Measurements from ENCODE around the gene HASPIN.

Gene HASPIN

DNA sequence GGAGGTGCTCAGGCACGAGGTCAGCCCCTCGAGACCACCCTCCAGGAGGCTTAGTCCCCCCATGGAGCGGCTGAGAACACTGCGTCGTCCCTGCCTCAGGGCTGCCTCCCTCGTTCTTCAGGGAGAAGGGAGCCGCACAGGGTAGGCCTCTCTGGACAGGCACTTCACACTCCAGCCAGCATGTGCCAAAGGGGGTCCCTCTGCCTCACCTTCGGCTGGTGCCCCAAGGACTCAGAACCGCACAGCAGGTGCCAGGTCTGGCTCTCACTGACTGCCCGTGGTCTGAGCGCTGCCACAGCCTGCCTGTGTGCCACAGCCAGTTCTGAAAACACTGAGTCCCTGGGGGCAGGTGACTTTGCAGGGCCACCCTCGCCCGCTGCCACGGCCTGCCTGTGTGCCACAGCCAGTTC is 34.8 kb upstream of the HASPIN start:
- H3K36me3 ChIP-seq (ENCODE audit: insufficient read depth, low read depth, low read length) = no peaks in the 10 kb centered on the region
- H3K27ac ChIP-seq (ENCODE audit: low read length) = no peak overlapping the region
- H3K27me3 ChIP-seq (ENCODE audit: insufficient read depth, low read length) = peaks cover 1% of the 10 kb centered on the region; the same call in 1 of the 2 replicates
- H3K4me1 ChIP-seq (ENCODE audit: insufficient read depth, low read length) = no peaks in the 10 kb centered on the region
- no peak overlapping the region for H3K9ac ChIP-seq (ENCODE audit: low read depth, low read length)
- no peaks in the 10 kb centered on the region for H3K9me3 ChIP-seq (ENCODE audit: insufficient read depth, low read depth, low read length)
- no peak overlapping the region for H3K4me3 ChIP-seq (ENCODE audit: low read length)

- Histone ChIP-seq H3K4me3 (ENCODE audit: low read length) (no peak overlapping the region), H3K27ac (ENCODE audit: low read length) (no peak overlapping the region), H3K4me1 (ENCODE audit: insufficient read depth, low read length) (no peaks in the 10 kb centered on the region), H3K36me3 (ENCODE audit: insufficient read depth, low read depth, low read length) (no peaks in the 10 kb centered on the region), H3K27me3 (ENCODE audit: insufficient read depth, low read length) (peaks cover 7% of the 10 kb centered on the region), H3K9me3 (ENCODE audit: insufficient read depth, low read depth, low read length) (no peaks in the 10 kb centered on the region), H3K9ac (ENCODE audit: low read depth, low read length) (no peak overlapping the region)
Observed at GRCh38 chr17:3689262-3690093, 34.2 kb upstream of the HASPIN start.

DNA sequence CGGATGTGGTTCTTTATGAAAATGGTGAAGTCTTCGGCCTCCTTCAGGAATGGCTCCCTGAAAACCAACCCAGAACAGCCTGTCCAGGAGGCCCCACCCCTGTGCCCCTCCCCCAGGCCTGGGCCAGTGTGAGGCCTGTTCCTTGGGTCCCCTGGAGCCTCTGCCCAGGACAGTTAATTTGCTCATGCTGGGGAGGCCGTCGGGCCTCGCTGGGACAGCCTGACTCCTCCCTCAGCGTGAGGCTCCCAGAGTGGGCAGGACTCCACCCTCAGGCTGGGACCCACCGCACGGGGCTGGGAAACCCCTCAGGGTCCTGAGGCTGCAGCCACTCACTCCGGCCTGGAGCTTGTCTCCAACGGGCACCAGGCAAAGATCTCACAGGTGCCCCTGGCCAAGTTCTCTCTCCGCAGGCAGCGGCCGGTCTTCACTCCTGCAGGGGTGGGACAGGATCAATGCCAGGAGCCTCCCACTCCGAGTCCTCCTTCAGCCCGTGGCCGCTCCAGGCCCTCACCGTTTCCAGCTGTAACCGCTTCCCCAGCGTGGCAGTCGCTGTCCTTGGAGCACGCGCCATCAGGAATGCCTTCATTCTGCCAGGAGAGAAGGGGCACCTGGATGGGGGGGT is 33.5 kb upstream of the HASPIN start:
- H3K4me1 ChIP-seq (ENCODE audit: insufficient read depth, low read length) = peaks cover 6% of the 10 kb centered on the region; the same call in 1 of the 2 replicates

GRCh38 chr17:3691617-3692067 is 32.1 kb upstream of the HASPIN start:
- peaks cover 6% of the 10 kb centered on the region; the same call in 1 of the 2 replicates for H3K4me1 ChIP-seq (ENCODE audit: insufficient read depth, low read length)
- H3K9ac ChIP-seq (ENCODE audit: low read depth, low read length) = no peak overlapping the region
- H3K4me3 ChIP-seq (ENCODE audit: low read length) = no peak overlapping the region
- H3K27me3 ChIP-seq (ENCODE audit: insufficient read depth, low read length) = peaks cover 29% of the 10 kb centered on the region
- H3K27ac ChIP-seq (ENCODE audit: low read length) = no peak overlapping the region
- no peaks in the 10 kb centered on the region for H3K9me3 ChIP-seq (ENCODE audit: insufficient read depth, low read depth, low read length)
- H3K36me3 ChIP-seq (ENCODE audit: insufficient read depth, low read depth, low read length) = no peaks in the 10 kb centered on the region

More for the DNA sequence above, 33.5 kb upstream of the HASPIN start:
- Histone ChIP-seq H3K27me3 (ENCODE audit: insufficient read depth, low read length) (peaks cover 15% of the 10 kb centered on the region), H3K36me3 (ENCODE audit: insufficient read depth, low read depth, low read length) (no peaks in the 10 kb centered on the region), H3K4me3 (ENCODE audit: low read length) (no peak overlapping the region), H3K27ac (ENCODE audit: low read length) (no peak overlapping the region), H3K9me3 (ENCODE audit: insufficient read depth, low read depth, low read length) (no peaks in the 10 kb centered on the region), H3K9ac (ENCODE audit: low read depth, low read length) (no peak overlapping the region)

GRCh38 chr17:3692346-3692745 is 31.4 kb upstream of the HASPIN start:
- Histone ChIP-seq H3K36me3 (ENCODE audit: insufficient read depth, low read depth, low read length) (no peaks in the 10 kb centered on the region), H3K27ac (ENCODE audit: low read length) (no peak overlapping the region), H3K4me3 (ENCODE audit: low read length) (no peak overlapping the region), H3K27me3 (ENCODE audit: insufficient read depth, low read length) (peaks cover 36% of the 10 kb centered on the region), H3K9ac (ENCODE audit: low read depth, low read length) (no peak overlapping the region), H3K9me3 (ENCODE audit: insufficient read depth, low read depth, low read length) (no peaks in the 10 kb centered on the region), H3K4me1 (ENCODE audit: insufficient read depth, low read length) (peaks cover 6% of the 10 kb centered on the region; the same call in 1 of the 2 replicates)

DNA sequence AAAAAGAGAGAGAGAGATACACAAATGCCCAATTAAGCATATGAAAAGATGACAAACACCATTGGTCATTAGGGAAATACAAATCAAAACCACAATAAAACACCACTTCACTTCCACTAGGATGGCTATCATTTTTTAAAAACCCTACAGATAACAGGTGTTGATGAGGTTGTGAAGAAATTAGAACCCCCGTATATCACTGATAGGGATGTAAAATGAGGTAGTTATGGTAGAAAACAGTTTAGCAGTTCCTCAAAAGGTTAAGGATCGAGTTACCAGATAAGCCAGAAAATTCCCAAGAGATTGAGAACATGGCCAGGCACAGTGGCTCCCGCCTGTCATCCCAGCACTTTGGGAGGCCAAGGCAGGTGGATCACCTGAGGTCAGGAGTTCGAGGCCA is 30.6 kb upstream of the HASPIN start:
- H3K27me3 ChIP-seq (ENCODE audit: insufficient read depth, low read length) = peaks cover 43% of the 10 kb centered on the region
- no peaks in the 10 kb centered on the region for H3K36me3 ChIP-seq (ENCODE audit: insufficient read depth, low read depth, low read length)
- H3K9me3 ChIP-seq (ENCODE audit: insufficient read depth, low read depth, low read length) = no peaks in the 10 kb centered on the region
- H3K4me1 ChIP-seq (ENCODE audit: insufficient read depth, low read length) = peaks cover 6% of the 10 kb centered on the region; the same call in 1 of the 2 replicates
- H3K9ac ChIP-seq (ENCODE audit: low read depth, low read length) = no peak overlapping the region
- H3K27ac ChIP-seq (ENCODE audit: low read length) = no peak overlapping the region
- H3K4me3 ChIP-seq (ENCODE audit: low read length) = no peak overlapping the region

GRCh38 chr17:3693829-3694231 is 29.9 kb upstream of the HASPIN start:
- Histone ChIP-seq H3K4me1 (ENCODE audit: insufficient read depth, low read length) (peaks cover 6% of the 10 kb centered on the region; the same call in 1 of the 2 replicates), H3K4me3 (ENCODE audit: low read length) (no peak overlapping the region)

DNA sequence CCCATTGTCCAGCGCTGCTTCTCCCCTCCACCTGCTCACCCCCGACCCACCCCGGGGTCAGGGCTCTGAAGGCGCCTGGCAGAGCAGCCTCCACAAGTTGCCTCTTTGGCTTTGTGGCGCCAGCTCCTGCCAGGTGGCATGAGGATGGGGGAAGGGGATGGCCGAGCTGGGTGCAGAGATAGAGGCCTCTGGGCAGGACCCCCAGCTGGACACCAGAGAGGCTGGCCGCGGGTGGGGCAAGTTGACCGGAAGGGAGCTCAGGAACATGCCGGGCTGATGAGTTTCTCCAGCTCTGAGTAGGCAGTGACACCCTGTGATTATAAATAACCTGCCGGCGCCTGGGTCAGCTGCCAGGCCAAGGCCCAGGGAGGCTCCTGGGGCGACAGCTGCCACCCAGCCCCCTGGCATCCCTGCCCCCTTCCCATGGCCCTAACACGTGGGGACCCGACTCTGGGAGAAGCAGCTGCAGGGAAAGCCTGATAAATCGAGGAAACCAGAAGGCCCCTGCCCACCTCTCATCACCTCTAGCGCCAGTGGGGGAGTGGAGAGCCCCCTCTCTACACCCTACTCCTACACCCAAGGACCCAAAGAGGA is 28.5 kb upstream of the HASPIN start:
- no peaks in the 10 kb centered on the region for H3K9me3 ChIP-seq (ENCODE audit: insufficient read depth, low read depth, low read length)
- H3K4me3 ChIP-seq (ENCODE audit: low read length) = peak overlapping the region; percentile 69
- H3K27ac ChIP-seq (ENCODE audit: low read length) = no peak overlapping the region
- H3K36me3 ChIP-seq (ENCODE audit: insufficient read depth, low read depth, low read length) = no peaks in the 10 kb centered on the region
- H3K27me3 ChIP-seq (ENCODE audit: insufficient read depth, low read length) = peaks cover 50% of the 10 kb centered on the region
- peaks cover 6% of the 10 kb centered on the region; the same call in 1 of the 2 replicates for H3K4me1 ChIP-seq (ENCODE audit: insufficient read depth, low read length)
- no peak overlapping the region; the same call in 1 of the 2 replicates for H3K9ac ChIP-seq (ENCODE audit: low read depth, low read length)

More at GRCh38 chr17:3693829-3694231, 29.9 kb upstream of the HASPIN start:
- no peak overlapping the region for H3K27ac ChIP-seq (ENCODE audit: low read length)
- no peaks in the 10 kb centered on the region for H3K9me3 ChIP-seq (ENCODE audit: insufficient read depth, low read depth, low read length)
- no peaks in the 10 kb centered on the region for H3K36me3 ChIP-seq (ENCODE audit: insufficient read depth, low read depth, low read length)
- H3K9ac ChIP-seq (ENCODE audit: low read depth, low read length) = no peak overlapping the region
- peaks cover 50% of the 10 kb centered on the region for H3K27me3 ChIP-seq (ENCODE audit: insufficient read depth, low read length)

- Histone ChIP-seq H3K27me3 (ENCODE audit: insufficient read depth, low read length) (peaks cover 50% of the 10 kb centered on the region), H3K4me1 (ENCODE audit: insufficient read depth, low read length) (peaks cover 6% of the 10 kb centered on the region; the same call in 1 of the 2 replicates), H3K27ac (ENCODE audit: low read length) (no peak within 1 kb of the TSS)
Observed at GRCh38 chr17:3695723-3696411, 27.8 kb upstream of the HASPIN start, which contains the start of gene P2RX5. TSS of gene P2RX5 (minus strand) at chr17:3696155. CDS start at chr17:3696005, 150 bp downstream.

GRCh38 chr17:3697103-3697476 is 26.6 kb upstream of the HASPIN start:
- Histone ChIP-seq H3K27ac (ENCODE audit: low read length) (no peak overlapping the region), H3K4me3 (ENCODE audit: low read length) (no peak overlapping the region), H3K9me3 (ENCODE audit: insufficient read depth, low read depth, low read length) (no peaks in the 10 kb centered on the region), H3K4me1 (ENCODE audit: insufficient read depth, low read length) (peaks cover 6% of the 10 kb centered on the region; the same call in 1 of the 2 replicates), H3K36me3 (ENCODE audit: insufficient read depth, low read depth, low read length) (no peaks in the 10 kb centered on the region), H3K27me3 (ENCODE audit: insufficient read depth, low read length) (peaks cover 50% of the 10 kb centered on the region), H3K9ac (ENCODE audit: low read depth, low read length) (no peak overlapping the region)

More at GRCh38 chr17:3695723-3696411, 27.8 kb upstream of the HASPIN start, which contains the start of gene P2RX5:
- Histone ChIP-seq H3K9ac (ENCODE audit: low read depth, low read length) (peak within 1 kb of the TSS; percentile 41; the same call in 1 of the 2 replicates), H3K4me3 (ENCODE audit: low read length) (peak within 1 kb of the TSS; percentile 69), H3K9me3 (ENCODE audit: insufficient read depth, low read depth, low read length) (no peaks in the 10 kb centered on the region), H3K36me3 (ENCODE audit: insufficient read depth, low read depth, low read length) (no peaks in the 10 kb centered on the region)

DNA sequence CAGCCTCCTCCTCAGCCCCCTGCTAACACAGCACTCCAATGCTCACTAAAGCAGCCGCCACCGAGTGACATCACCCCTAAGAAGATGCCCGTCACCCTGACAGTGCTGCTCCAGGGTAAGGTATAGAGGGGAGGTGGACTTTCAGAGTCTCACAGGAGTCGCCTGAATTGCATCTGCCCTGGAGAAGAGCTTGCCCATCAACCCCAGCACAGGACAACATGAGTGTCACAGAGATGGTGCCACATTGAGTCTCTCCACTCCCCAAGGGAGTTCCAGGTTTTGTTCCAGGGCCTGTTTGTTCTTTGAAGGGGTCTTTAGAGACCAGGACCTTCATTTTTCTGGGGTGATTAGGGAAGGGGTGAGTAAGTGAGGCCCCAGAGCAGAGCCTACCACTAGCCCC is 25.6 kb upstream of the HASPIN start:
- Histone ChIP-seq H3K36me3 (ENCODE audit: insufficient read depth, low read depth, low read length) (no peaks in the 10 kb centered on the region), H3K4me1 (ENCODE audit: insufficient read depth, low read length) (peaks cover 6% of the 10 kb centered on the region; the same call in 1 of the 2 replicates), H3K27me3 (ENCODE audit: insufficient read depth, low read length) (peaks cover 50% of the 10 kb centered on the region), H3K9ac (ENCODE audit: low read depth, low read length) (no peak overlapping the region), H3K4me3 (ENCODE audit: low read length) (no peak overlapping the region), H3K9me3 (ENCODE audit: insufficient read depth, low read depth, low read length) (no peaks in the 10 kb centered on the region), H3K27ac (ENCODE audit: low read length) (no peak overlapping the region)
